ENCODE measurements around the gene TRIM47. TPM values are rescaled to one million over a fixed set of nuclear protein-coding genes. Genes with fewer than 3 reads are reported as not detected.

The TRIM47 gene
- total RNA-seq, 1 experiment from 2014 or later = 86.7 TPM

- H3K79me2 ChIP-seq (ENCODE audit: insufficient read depth, low read length) = no peaks in the 10 kb centered on the region
- peaks cover 33 to 62% of the 10 kb centered on the region in 2 experiments for H3K4me1 ChIP-seq (ENCODE audit: control insufficient read depth in 1 of 2, insufficient read depth in 2 of 2, low read length in 2 of 2)
- H3K27ac ChIP-seq (ENCODE audit: low read depth, low read length) = peak within 1 kb of the TSS; percentile 88
- intact Hi-C loops (cut with micrococcal nuclease) = loop anchor here (2.0 kb wide), 1 partner anchor 59 kb away; the partner anchor contains the start of gene UNK
- peak within 1 kb of the TSS; percentile 99 for H3K4me2 ChIP-seq (ENCODE audit: low read length)
- peaks cover 18 to 19% of the 10 kb centered on the region in 2 experiments; a peak in 3 of 4 replicates for H3K36me3 ChIP-seq (ENCODE audit: control insufficient read depth in 1 of 2, insufficient read depth in 2 of 2, low read length in 2 of 2)
- H3K4me3 ChIP-seq (replicated peaks in 1 of 2; ENCODE audit: low read depth in 1 of 2, low read length in 2 of 2) = peak within 1 kb of the TSS; percentile 46 to 57
- no peaks in the 10 kb centered on the region for H3K9me3 ChIP-seq (ENCODE audit: control insufficient read depth in 1 of 2, insufficient read depth in 1 of 2, low read depth in 1 of 2, low read length in 2 of 2)
- no peaks in the 10 kb centered on the region for H4K20me1 ChIP-seq (ENCODE audit: insufficient read depth)
- ATAC-seq = peak; percentile 11
- no TSS peak for BruUV-seq (replicated peaks)
- POLR2A ChIA-PET = interaction anchor here (0.8 to 3.3 kb wide), 6 partner anchors 12 to 68 kb away, joined by 3 to 42 read pairs (median 8); partner anchors contain the start of gene WBP2
- H3K27me3 ChIP-seq (ENCODE audit: insufficient read depth, low read length) = no peaks in the 10 kb centered on the region
- no peaks in the 10 kb centered on the region for H3K9me2 ChIP-seq (ENCODE audit: insufficient read depth)
- CTCF ChIA-PET = interaction anchor here (0.6 to 3.3 kb wide), 6 partner anchors 12 to 61 kb away, joined by 3 to 46 read pairs (median 7); partner anchors contain the start of gene WBP2
- no peak for DNase-seq (ENCODE audit: low read depth, low spot score)
- RAD21 ChIA-PET (ENCODE audit: low non-redundant PET in 1 of 2, low total read pairs in 2 of 2, uncharacterized antibody in 2 of 2, unreplicated experiment in 2 of 2) = no interaction called here
- no peak within 1 kb of the TSS for H2AFZ ChIP-seq (ENCODE audit: low read depth, low read length, poor library complexity, severe bottlenecking)
- peak within 1 kb of the TSS; percentile 86 for H3K9ac ChIP-seq (ENCODE audit: low read length)
- TF ChIP-seq SIN3A (IDR thresholded peaks at IDR 0.05; ENCODE audit: low read depth) = no peak
- no peak for TF ChIP-seq FOSL1 (IDR thresholded peaks at IDR 0.05; ENCODE audit: low read depth)
- no peak for TF ChIP-seq POLR2A (IDR thresholded peaks at IDR 0.05; ENCODE audit: borderline replicate concordance, extremely low read depth, insufficient read depth, insufficient read length)
- TF ChIP-seq RAD21 (IDR thresholded peaks at IDR 0.05; ENCODE audit: low read depth) = no peak
- TF ChIP-seq POLR2AphosphoS5 (IDR thresholded peaks at IDR 0.05; ENCODE audit: low read depth, low read length) = no peak
- no peak for TF ChIP-seq ELF1 (IDR thresholded peaks at IDR 0.05; ENCODE audit: borderline replicate concordance, low read depth)
- no peak for TF ChIP-seq EZH2phosphoT487 (IDR thresholded peaks at IDR 0.05; ENCODE audit: borderline replicate concordance)
- TF ChIP-seq YY1 (IDR thresholded peaks at IDR 0.05; ENCODE audit: extremely low read depth, insufficient replicate concordance, low read depth, low read length) = no peak
- no peak for TF ChIP-seq TCF7L2 (IDR thresholded peaks at IDR 0.05; ENCODE audit: borderline replicate concordance, extremely low read depth, insufficient read depth, insufficient read length)
- TF ChIP-seq MAX (IDR thresholded peaks at IDR 0.05) = no peak
- no peak for TF ChIP-seq ZBTB33 (IDR thresholded peaks at IDR 0.05; ENCODE audit: extremely low read depth, insufficient replicate concordance, low read length)
- TF ChIP-seq ZFX (IDR thresholded peaks at IDR 0.05) = no peak
- TF ChIP-seq CEBPB (IDR thresholded peaks at IDR 0.05; ENCODE audit: low read depth) = no peak
- TF ChIP-seq SRF (IDR thresholded peaks at IDR 0.05; ENCODE audit: low read depth) = no peak
- TF ChIP-seq ZNF274 (IDR thresholded peaks at IDR 0.05; ENCODE audit: low read depth, low read length) = no peak
- no peak for TF ChIP-seq REST (IDR thresholded peaks at IDR 0.05; ENCODE audit: low read depth)
- TF ChIP-seq CTCF (IDR thresholded peaks at IDR 0.05 in 2 of 3, conservative IDR thresholded peaks at IDR 0.05 in 1 of 3; ENCODE audit: borderline replicate concordance in 1 of 3, insufficient read depth in 1 of 3, low read depth in 2 of 3, low read length in 2 of 3) = no peak
These were observed 34.5 kb downstream of the TRIM47 start, which contains the start of gene UNC13D for GRCh38 chr17:75843577-75844529. TSS of gene UNC13D (minus strand) at chr17:75844404. CDS start at chr17:75844337, 67 bp downstream.

All from HCT116 (cell line).